GM18508 (cell line): Measurements from ENCODE around the gene GRIK5.
"Not testable (repeated sequence)": the region's sequence is repeated elsewhere in the genome, so short reads cannot be mapped to it uniquely, and the experiment has no call there.

ENCODE experiments used
- ATAC-seq: cut with Tn5 transposase; IDR thresholded peaks from one replicate; pipeline ENCODE4 v1.9.1; 2021; ENCODE audit warnings: moderate number of reproducible peaks; ENCODE audit not compliant: insufficient read depth, unreplicated experiment

Gene GRIK5

DNA sequence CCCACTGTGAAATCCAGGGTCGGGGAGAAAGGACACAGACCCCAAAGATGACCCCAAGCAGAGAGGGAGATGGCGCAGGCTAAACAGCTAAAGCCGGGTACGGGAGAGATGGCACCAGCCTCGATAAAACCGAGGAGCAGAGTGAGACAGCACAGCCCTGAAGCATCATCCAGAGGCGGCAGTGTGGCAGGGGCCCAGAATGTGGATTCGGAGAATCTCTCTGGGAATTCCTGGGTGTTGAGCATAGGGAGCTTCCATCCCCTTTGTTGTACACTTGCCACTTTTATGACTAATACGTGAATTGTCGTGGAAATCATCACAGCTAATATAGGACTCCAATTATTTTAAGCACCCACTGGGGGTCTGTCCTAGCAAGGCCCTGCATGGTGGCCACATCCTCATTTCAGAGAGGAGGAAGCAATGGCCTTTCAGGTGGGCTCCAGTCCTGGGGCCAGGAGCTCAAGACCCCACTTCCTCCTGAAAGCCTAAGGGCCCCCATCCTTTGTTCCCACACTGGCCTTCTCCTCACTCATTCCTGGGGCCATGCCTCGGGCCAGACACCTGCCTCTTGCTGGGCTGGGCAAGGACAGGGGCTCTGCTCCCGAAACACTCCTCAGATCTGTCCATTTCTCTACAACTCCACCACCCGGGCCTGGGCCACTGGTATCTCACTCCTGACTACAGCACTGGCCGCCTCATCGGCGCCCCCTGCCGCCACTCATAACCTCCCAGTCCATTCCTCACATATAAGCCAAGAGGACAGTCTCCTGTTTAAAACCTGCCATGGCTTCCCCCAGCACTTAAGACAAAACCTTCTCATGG lies 46.7 kb downstream of the GRIK5 start:
- ATAC-seq = no peak

DNA sequence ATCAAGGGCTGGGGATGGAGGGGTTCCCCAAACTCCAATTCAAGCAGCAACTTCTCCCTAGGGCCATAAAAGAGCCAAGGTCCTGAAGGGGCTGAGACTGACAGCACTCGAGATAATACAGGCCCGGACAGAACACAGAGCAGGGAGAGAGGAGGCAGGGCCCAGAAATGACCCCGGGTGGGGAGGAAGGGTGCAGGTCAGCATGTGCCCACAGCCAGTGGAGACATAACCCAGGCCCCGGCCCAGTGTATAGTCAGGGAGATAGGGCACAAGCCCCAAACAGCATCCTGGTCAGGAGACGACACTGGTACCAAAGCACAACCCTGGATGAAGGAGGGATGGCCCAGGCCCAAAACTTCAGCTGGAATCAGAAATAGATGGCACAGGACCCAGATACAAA lies 47.4 kb downstream of the GRIK5 start:
- ATAC-seq = no peak

DNA sequence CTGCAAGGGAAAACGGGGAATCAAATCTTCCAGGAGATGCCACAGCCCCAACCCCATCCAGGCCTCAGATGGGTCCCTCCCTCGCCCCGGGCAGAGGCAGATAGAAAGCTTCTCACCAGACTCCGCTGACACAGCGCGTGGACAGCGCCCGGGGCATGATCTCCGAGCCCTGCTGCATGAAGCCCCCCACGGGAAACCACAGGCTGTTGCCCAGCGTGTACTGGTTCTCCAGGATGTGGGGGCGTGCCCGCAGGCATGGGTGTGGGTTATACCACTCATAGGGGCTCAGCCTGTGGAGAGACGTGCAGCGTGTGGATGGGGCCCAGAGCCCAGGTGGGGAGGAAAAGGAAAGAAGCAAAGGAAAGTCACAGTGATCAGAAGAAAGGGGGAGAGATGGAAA lies 48.8 kb downstream of the GRIK5 start:
- ATAC-seq = no peak

DNA sequence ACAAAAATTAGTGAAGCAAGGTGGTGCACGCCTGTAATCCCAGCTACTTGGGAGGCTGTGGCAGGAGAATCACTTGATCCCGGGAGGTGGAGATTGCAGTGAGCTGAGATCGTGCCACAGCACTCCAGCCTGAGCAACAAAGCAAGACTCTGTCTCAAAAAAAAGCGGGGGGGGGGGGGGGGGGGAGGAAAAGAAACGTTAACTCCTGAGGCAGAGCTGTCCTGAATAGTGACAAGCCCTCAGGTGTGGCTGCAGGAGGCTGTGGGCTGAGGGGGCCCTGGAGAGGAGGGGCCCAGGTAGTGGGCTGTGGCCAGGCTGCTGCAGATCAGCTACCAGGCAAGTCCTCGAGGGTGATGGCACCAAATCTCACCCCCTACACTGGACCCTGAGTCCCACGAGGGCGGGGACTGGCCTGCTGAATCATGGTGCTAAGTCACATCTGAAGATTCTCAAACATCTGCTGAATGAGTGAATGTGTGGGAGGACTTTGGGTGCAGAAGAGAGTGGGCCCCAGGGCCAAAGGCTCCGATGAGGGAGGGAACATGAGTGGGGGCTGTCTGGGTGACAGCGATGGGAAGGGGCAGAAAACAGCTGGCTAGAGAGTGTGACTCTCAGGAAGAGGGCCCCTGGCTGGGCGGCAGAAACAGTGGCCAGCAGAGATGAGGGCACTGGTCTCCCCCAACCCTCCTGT lies 51.4 kb downstream of the GRIK5 start:
- ATAC-seq = no peak

DNA sequence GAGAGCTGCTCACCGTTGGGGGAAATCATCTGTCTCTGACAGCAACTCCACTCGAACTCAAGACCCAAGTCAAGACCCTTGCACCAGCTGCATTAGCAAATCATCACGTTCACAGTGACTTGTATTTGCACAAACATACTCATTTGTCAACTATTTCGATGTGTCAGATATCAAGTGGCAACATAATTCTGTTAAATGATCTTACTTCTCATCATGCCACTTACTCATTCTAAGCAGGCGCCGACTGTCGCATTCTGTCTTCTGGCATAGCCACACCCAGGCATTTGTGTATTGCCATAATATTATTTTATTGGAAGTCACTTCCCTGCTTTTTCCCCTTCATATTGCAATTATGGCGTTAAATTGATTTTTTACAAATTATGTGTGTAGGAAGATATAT lies 53.0 kb downstream of the GRIK5 start:
- no peak for ATAC-seq

DNA sequence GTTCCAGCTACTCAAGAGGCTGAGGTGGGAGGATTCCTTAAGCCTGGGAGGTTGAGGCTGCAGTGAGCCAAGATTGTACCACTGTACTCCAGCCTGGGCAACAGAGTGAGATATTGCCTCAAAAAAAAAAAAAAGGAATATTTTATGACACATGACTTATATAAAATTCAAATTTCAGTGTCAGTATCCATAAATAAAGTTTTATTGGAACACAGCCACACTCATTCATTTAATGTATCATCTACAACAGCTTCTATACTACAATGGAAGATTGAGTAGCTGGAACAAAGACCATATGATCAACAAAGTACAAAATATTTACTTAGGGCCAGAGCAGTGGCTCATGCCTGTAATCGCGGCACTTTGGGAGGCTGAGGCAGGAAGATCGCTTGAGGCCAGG lies 57.3 kb downstream of the GRIK5 start:
- not testable (repeated sequence) for ATAC-seq

DNA sequence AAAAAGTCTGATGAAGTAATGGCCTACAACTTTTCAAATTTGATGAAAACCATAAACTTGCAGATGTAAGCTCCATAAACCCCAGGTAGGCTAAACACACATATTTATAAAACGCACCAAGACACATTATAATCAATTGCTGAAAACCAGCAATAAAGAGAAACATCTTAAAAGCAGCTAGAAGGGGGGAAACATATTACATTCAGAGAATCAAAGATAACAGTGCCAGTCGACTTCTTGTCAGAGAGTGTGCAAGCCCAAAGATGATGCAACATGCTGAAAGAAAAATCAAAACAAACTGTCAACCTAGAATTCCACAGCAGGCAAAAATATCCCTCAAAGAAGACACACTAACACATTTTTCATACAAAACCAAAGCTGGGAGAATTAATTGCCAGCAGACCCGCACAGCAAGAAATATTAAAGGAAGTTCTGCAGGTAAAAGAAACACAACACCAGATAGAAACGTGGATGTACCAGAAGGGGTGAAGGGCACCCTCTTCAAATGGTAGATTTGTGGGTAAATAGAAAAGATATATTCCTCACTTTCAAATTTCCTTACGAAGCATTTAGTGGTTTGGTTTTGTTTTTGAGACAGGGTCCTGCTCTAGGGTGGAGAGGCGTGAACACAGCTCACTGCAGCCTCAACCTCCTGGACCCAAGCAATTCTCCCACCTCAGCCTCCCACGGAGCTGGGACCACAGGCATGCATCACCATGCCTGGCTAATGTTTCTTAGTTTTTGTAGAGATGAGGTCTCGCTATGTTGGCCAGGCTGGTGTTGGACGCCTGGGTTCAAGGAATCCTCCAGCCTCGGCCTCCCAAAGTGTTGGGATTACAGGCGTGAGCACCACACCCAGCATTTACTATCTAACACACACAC lies 59.5 kb downstream of the GRIK5 start:
- no peak for ATAC-seq

DNA sequence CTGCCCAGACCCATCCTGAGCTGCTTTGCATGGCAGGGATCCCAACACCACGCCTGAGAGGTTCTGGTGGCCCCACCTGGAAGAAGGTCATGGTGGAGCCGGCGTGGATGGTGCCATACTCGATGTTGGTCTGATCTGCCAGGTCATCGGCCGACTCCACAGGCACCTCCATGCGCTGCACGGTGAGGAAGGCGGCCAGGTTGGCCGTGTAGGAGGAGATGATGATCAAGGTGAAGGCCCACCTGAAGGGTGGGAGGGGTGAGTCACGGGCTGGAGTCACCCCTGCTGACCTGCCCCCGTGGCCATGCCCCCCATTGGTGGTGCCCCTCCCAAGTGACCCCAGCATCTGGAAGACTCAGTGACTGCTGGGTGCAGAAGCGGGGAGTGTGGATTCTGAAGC lies 63.4 kb downstream of the GRIK5 start:
- no peak for ATAC-seq

DNA sequence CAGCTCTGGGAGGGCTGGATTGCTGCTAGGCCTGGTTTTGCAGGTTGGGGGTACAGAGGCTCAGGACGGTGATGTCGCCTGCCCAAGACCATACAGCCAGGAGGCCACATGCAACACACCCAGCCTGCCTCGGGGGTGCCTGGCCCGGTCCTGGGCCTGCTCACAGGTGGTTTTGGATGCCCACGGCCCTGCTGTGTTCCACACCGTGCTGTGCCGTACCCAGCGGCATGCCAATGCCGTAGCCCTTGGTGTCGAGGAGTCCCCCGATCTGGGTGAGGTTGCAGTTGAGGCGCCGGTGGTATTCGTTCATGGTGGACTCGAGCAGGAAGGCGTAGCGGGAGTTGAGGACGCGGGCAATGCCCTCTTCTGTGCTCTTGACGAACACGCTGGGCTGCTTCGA lies 64.5 kb downstream of the GRIK5 start:
- no peak for ATAC-seq

DNA sequence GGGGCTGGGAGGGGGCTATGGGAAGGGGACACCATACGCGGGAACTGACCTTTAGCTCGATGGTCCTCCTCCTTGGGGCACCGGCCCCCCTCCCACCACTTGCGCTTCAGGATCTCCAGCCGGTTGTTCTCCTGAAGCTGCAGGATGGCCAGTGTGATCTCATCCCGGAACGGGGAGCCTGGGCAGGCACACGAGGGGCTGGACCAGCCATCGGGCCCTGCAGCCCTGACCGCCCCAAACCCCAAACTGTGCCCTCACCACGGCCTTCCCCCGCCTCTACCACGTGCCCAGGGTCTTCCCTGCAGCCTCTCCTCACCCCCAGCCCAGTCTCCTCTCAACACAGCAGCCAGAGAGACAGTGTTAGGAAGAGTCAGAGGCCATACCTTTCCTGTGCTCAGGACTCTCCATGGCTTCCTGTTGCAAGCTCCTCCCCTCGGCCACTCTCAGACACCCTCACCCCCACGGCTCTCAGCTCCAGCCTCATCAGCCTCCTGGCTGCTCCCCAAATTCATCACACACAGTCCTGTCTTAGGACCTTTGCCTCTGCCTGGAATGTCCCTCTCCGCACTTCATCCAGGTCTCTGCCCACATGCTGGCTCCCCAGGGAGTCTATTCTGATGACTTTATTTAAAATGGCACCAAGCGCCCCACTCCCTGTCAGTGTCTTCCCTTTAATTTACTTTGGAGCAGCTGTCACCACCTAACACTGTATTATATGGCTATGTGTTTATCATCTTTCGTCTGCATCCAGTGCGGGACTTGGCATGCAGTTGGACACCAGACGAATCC lies 66.3 kb downstream of the GRIK5 start:
- ATAC-seq = no peak

DNA sequence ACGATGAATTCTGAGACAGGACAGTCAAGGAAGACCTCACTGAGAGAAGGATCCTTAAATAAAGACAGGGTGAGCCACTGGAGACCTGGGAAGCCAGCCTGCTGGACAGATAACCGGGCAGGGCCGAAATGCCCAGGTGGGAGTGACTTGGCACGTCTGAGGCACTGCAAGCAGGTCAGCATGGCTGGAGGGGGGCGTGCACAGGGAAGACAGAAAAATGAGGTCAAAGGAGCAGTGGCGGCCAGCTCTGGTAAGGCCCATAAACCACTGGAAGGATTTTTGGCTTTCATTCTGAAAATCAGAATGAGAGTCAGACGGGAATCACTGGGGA lies 70.2 kb downstream of the GRIK5 start:
- ATAC-seq = no peak

DNA sequence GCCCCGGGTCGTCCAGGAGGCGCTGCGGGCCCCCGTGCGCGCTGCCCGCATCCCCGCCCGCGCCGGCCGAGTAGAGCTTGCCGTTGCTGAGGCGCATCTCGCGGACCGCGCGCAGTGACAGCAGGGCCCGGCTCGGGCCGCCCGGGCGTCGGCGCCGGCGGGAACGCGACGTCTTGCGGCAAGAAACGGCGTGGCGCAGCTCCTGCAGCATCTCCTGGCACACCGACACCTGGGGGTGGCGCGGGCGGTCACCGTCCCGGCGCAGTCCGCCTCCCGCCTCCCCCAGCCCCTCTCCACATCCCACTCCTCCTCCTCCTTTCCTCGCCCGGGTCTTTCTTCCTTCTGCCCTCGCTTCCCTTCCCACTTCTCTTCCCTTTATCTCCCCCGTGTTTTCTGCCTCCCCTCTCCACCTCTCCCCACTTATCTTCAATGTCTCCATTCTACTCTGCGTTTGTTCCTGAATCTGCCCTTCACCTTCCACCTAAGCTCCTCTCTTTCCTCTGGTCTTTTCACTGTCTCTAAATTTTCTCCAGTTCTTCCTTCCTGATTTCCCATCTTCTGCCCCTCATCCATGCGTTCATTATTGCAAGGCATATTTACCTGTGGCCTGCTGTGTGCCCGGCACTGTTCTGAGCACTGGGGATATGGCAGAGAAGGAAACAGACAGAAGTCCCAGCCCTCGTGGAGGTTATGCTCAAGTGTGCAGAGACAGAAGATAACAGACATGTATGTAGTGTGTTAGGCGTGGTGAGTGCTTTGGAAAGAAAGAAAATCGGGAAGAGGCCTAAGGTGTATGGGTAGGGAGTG lies 70.7 kb downstream of the GRIK5 start:
- ATAC-seq = no peak

DNA sequence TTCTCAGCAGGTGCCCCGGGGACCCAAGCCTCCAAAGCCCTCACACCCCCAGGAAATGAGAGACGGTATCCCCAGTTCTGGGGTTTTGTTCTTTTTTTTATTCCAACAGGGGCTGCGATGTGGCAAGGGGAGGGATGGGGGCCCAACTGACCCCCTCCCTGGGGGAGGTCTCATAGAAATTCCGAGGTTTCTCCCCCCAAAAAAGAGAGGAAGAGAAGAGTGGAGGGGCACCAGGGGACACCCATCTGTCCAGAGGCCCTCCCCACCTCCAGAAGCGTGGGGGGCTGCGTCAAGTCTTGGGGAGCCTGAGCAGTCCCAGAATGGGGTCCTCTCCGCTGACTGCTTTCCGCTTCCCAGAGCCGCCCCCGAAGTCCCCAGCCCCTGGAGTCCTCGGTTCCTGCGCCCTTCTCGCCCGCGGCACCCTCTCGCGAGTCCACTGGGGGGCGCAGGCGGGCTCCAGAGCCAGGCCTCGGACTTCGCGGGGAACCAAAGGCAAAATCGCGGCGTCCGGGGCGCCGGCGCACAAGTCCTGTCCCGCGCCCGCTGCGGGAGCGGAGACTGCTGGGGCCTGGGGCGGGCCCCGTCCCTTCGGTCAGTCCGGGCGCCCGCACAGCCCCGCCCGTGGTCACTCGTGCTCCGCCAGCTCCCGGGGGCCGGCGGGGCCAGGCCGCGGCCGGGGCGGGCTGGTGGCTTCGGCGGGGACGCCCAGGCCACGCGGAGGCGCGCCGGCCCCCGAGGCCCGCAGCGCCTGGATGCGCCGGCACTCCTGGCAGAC lies 71.6 kb downstream of the GRIK5 start:
- ATAC-seq = no peak

DNA sequence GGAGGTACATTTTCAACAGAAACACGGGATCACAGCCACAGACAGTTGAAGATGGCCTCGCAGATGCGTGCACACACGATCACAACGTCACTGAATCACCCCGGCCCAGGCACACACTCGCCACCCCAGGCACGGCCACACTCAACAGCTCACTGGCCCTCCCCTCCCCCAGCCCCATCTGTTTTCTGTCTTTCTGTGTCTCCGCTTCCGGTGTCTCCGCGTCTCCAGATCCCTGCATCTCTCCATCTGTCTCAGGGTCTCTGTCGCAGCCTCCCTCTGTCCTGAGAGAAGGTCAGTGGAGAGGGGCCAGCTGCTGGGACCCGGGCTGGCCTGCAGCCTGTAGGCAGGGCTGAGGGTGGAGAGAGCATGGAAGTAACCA lies 72.2 kb downstream of the GRIK5 start:
- ATAC-seq = no peak

DNA sequence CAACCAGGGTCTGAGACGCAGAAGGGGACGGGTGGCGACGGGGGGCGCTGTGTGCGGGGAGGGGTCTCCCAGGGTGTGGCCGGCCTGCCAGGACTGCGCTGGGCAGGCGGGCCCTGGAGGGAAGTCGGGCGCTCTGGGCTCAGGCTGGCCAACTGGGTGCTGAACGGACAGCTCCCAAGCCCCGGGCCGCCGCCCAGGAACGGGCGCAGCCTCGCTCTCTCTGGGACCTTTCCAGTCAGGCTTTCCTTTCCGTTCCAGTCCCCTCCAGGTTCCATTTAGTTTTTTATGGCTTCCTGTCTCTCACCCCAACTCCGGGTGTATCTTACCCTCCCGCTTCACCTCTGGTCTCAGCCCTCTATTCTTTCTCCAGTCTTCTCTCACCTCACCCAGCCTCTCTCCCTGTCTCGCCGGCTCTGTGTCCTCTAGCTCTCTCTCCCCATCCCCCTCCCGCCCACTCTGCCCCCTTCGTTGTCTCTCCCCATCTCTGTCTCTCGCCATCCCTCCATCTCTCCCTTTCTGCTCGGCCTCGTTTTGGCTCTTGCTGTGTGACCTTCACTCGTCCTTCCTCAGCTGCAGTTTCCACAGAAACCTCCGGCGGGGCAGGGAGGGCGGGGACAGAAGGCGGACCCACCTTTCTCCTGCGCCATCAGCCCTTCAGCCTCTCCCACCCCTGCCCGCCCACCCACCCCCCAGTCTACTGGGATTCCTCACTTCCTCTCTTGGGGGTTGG lies 72.7 kb downstream of the GRIK5 start:
- no peak for ATAC-seq

DNA sequence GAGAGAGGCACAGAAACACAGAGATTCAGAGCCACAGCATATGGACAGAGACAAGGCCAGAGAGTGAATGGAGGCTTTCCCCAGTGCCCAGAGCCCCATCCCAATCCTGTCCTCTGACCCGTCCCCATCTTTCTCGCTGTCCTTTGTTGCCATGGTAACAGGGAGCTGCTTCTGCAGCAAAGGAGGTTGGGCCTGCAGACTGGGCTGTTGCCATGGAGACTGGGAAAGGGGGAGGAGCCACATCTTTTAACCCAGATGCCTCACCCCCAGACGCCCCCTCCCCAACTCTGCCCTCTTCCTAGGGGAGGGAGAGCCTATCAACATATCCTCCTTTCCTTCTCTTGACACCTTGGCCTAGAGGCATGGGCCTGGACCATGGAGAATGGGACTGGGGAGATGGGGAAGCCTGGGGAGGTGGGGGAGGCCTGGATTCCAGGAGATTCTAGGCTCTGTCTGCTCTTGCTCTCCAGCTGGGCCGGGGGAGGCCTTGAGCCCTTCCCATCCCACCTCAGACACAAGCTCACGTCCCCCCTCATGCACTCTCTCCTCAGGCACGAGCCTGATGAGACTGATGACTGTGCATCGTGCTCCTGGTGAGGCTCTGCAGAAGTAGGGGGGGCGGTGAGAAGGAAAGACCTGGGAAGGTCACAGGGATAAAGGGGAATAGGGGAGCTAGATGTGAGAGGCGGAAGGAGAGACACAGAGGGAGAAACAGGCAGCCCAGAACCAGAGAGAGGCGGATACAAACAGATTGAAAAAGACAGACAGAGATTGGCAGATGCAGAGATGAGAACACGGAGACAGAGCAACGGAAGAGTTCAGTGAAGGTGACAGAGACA lies 73.8 kb downstream of the GRIK5 start:
- no peak for ATAC-seq
